ENCODE data around the gene TACC2.
"Not testable (repeated sequence)": the region's sequence is repeated elsewhere in the genome, so short reads cannot be mapped to it uniquely, and the experiment has no call there.

The TACC2 gene

DNA sequence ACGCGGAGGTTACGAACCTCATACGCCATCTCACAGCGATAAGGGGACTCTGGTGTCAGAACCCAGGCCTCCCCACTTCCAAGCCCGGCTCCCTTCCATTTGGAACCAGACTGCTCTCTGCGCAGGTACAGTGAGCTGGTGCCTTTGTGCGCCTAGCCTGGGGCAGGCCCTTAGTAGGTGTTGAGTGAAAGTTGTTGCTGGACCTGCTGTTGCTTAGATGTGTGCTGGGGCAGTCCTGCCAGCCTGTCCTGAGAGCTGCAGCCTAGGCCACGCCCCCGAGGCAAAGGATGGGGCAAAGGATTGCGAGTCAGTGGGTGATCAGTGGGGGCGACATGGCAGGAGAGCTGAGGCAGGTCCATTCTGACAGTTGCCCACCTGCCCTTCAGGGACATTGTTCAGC is 209.7 kb downstream of the TACC2 start:
- no peak for DNase-seq

DNA sequence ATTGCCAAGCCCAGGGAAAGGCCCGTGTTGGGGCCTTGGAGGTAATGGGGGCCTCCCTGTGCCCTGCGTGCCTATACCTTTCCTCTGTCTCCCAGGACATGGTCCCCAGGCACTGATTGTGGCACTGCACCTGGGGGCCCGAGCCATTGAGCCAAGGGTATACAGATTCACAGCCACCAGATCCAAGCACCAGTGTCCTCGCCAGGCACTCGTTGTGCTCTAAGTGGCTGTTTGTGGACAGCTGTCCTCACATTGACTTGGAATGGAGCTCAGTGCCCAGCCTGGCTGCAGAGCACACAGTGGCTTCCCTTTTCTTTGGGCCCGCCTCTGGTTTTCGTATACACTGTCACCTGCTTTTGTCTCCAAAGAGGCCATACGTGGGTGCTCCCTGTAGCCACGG is 210.1 kb downstream of the TACC2 start:
- no peak for DNase-seq

DNA sequence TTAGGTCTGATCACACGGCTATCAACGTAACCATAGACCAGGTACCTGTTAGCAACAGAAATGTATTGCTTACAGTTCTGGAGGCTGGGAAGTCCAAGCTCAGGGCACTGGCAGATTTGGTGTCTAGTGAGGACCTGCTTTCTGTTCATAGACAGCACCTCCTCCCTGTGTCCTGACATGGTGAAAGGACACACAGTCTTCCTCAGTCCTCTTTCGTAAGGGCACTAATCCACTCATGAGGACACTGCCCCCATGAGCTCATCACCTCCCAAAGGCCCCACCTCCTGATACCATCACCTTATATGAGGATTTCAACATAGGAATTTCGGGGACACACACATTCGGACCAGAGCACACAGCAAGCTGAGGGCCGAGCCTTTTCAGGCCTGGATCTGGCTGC is 210.7 kb downstream of the TACC2 start:
- no peak for DNase-seq

DNA sequence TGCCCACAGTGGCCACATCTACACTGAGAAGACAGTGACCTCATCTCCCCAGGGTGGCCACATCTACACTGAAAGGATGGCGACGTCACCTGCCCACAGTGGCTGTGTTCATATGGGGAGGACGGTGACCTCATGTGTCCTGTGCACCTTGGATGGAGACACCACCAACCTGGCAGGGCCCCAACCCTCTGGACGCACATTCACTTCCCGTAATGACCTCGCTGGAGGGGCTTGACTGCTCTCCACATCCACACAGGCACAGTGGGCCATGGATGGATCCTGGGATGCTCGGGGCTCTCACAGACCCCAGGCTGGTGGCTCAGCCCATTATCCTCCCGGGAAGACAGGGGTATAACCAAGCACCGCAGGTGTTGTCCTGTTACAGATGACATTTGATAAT is 212.4 kb downstream of the TACC2 start:
- no peak for DNase-seq

DNA sequence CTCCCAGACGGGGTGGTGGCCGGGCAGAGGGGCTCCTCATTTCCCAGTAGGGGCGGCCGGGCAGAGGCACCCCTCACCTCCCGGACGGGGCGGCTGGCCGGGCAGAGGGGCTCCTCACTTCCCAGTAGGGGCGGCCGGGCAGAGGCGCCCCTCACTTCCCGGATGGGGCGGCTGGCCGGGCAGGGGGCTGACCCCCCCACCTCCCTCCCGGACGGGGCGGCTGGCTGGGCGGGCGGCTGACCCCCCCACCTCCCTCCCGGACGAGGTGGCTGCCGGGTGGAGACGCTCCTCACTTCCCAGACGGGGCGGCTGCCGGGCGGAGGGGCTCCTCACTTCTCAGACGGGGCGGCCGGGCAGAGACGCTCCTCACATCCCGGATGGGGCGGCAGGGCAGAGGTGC is 214.2 kb downstream of the TACC2 start:
- not testable (repeated sequence) for DNase-seq

DNA sequence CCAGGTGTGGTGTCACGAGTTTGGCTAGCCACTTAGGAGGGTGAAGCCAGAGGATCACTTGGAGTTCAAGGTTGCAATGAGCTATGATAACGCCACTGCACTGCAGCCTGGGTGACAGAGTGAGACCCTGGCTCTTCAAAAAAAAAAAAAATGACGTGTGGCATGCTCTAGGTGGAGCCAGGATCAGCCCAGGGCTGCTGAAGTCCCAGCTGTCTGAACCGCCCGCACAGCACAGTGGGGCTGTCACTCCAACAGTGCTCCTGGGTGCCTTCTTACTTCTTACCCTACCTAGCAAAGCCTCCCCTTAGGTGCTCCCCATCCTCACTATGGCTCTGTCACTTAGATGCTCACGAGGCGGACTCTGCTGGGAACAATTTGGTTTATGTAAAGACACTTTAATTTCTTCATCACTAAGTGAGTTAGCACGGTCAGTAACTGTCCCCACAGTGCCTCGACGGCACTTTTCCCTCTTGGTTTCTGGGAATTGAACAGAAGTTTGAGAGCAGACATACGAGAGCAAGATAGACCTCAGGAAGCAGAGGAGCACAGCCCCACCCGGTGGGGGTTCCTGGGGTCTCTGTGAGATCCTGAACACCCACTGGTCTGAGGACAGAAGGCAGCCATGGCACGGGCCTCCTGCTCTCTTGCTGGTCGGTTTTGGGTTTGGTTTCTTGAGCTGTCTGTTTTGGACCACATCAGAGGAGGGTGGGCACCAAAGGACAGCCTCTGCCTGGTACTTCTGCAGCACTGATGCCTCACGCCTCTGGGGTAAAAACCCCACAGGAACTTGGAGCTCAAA is 215.9 kb downstream of the TACC2 start:
- DNase-seq = no peak

DNA sequence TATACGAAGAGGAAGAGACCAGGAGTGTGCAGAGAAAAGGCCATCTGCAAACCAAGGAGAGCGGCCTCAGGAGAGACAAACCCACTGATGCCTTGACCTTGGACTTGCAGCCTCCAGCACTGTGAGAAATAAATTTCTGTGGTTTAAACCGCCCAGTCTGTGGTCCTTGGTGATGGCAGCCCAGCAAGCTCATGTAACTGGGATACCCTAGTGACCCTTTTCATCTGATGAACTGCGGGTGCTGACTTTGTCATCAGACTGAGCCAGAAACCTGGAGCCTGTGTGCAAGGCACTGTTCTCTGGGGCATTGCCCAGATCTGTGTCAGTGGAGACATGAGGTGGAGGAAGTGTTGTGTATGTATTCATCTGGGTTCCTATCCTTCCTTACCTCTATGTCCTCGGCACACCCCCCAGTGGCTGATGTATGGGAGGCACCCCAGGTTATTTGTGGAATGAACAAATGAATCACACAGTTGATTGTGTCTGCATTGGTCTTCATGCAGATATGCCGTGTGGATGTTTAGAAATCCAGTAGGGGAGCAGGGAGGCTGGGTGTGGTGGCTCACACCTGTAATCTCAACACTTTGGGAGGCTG is 217.6 kb downstream of the TACC2 start:
- no peak for DNase-seq

DNA sequence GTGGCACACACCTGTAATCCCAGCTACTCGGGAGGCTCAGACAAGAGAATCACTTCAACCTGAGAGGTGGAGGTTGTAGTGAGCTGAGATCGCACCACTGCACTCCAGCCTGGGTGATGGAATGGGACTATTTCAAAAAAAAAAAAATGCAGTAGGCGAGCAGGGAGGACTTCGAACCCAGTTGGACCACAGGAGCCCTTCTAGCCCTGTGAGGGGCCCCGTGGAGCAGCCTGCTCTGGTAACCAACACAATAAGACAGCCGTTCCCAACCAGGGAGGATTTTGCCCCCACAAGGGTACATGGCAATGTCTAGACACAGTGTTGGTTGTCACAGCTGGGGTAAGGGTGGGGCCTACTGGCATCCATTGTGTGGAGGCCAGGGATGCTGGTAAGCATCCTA is 218.2 kb downstream of the TACC2 start:
- no peak for DNase-seq

DNA sequence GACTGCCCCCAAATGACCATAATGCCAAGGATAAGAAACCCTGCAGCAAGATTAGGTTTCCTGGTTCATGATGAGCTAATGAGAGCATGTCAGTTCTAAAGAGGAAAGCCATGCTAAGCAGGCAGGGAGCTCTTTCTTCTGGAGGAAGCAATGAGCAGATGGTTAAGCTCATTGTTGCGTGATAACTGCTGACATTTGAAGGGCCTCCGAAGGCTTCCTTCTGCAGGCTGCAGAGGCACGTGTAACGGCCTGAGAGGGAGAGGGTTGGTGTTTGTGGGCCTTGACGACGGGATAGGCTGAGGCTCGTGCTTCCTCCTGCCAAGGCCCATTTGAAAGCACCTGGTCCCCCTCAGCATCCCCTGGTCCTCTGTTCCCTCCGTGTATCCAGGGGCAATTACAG is 218.6 kb downstream of the TACC2 start:
- DNase-seq = no peak

DNA sequence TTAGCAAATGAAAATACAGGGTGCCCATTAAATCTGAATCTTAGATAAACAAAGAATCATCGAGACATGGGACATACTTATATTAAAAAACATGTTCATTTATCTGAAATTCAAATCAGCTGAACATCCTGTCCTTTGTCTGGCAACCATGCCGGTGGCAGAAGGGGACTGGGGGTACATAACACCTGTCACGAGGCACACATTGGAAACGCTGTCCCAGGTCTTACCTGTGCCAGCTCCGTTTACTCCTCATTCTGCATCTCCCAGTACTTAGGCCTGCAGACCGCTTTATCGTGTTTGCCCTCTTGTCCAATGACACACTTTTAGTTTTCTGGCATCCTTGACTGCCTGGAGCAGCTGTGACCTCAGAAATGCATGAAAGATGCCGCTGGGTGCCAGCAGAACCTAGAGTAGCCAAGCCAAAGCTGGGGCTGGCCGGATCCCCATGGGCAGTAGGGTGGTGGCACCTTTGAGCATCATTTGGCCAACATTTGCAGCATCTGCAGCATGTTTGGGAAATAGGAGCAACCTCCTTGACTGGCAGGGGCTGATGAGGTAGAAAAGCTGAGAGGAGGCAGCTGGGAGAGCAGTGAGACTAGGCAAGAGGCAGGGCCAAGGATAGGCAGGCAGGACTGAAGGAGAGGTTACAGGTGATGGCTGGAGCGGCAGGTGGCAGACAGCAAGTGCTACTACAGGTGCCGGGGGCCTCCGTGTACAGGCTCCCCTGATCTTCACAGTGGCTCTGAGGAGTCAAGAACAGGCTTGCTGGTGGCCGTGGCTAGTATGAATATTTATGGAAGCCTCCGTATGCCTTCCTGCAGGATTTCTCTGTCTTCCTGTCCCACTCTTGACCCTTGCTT is 219.8 kb downstream of the TACC2 start:
- DNase-seq = no peak

DNA sequence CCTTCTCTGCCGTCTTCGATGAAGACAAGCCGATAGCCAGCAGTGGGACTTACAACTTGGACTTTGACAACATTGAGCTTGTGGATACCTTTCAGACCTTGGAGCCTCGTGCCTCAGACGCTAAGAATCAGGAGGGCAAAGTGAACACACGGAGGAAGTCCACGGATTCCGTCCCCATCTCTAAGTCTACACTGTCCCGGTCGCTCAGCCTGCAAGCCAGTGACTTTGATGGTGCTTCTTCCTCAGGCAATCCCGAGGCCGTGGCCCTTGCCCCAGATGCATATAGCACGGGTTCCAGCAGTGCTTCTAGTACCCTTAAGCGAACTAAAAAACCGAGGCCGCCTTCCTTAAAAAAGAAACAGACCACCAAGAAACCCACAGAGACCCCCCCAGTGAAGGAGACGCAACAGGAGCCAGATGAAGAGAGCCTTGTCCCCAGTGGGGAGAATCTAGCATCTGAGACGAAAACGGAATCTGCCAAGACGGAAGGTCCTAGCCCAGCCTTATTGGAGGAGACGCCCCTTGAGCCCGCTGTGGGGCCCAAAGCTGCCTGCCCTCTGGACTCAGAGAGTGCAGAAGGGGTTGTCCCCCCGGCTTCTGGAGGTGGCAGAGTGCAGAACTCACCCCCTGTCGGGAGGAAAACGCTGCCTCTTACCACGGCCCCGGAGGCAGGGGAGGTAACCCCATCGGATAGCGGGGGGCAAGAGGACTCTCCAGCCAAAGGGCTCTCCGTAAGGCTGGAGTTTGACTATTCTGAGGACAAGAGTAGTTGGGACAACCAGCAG is 221.7 kb downstream of the TACC2 start:
- DNase-seq = no peak

DNA sequence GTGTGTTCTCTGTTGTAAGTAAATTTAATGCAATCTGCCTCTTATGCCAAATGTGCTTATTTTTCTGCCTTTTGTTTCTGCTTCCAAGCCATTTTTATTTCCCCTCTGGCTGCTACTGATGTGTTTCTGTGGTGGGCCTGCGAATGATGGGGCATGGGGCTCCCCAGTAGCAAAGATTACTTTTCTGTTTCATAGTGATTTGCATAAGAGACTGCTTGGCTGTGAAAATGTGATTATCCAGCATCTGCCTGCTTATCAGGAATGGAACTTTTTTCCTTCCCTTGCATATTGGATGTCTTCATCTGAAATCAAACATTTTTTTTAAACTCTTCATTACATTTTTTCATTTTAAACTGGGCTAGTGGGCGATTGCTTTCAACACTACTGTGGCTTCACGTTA is 224.4 kb downstream of the TACC2 start:
- DNase-seq = no peak

DNA sequence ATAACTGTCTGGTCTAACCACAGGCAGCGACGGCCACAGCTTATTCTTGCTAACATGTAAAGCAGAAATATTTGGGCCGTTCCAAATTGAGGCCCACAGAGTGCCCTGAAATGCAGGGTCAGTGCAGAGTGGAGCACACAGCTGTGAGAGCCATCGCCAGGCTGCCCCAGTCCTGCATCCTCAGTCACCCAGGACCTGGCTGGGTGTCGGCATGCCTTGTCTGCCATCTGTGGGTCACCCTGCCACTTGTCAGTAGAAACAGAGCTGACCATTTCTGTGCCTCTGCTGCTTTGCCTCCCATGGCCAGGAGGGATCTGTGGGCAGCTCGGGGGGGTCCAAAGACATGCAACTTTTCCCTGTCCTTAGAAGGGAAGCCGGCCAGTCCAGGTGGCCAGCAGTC is 224.8 kb downstream of the TACC2 start:
- DNase-seq = no peak

DNA sequence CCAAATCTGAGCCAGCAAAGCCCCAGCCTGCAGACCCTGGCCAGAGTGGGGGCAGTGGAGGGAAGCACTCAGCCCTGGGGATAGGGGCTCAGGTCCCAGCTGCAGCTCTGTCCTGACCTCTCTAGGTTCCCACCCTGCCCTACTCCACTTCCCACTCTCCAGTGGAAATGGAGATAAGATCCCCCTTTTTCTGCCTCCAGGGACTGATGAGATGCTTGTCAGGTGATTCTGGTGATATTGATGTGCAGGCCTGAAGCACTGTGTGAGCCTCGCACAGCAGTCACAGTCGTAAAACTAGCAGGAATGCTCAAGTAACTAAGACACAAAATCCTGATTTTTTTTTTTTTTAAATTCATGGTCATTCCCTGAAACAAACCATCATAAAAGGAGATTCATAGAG is 227.1 kb downstream of the TACC2 start:
- no peak for DNase-seq

DNA sequence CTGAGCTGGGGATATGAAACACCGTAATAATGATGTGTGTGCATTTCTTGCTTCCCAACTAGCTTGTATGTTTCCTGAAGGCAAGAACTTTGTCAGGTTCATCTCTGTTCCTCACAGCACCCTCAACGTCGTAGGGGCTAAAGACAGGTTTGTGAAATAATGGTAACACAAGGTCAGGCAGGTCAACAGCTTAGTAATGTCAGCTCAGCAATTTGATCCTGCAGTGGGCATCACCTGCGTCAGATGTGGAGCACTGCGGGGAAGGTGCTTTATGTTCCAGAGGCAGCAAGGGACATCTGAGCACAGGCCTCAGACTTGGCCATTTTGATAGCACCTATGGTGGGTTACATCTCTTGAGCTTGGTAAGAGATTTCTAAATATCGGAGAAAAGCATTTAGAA is 230.4 kb downstream of the TACC2 start:
- no peak for DNase-seq

DNA sequence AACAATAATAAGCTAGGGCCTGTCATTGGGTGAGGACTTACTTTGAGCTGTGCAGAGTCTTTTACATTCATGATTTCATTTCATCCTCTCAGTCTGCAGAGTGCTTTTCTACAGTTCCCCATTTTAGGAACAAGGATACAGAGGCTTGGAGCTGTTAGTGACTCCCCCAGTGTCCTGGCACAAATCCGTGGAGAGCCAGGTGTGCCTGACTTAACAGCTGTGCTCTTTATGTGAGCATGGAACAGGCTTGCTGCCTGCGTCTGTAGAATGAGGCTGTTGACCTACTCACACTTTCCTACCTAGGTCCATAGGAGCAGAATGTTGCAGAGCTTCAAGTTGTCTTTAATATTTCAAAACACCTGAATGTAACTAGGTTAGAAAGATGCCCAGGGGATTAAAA is 231.8 kb downstream of the TACC2 start:
- no peak for DNase-seq

DNA sequence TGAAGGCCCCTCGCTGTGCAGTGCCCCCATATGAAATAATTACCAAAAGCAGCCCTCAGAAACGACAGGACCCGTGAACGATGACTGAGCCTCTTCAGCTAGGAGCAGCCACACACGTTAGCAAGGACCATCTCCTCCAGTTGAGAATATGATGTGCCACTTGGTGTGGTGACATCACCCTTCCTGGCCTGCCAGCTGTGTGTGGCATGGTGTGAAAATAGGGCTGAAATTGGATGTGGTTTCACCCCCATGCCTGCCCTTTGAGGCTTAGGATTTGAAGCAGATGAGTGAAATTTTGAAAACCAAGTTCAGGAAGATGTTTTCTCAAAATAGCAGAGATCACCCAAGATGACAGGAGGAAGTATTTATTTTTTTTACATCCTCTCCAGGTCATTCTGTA is 233.0 kb downstream of the TACC2 start:
- no peak for DNase-seq

DNA sequence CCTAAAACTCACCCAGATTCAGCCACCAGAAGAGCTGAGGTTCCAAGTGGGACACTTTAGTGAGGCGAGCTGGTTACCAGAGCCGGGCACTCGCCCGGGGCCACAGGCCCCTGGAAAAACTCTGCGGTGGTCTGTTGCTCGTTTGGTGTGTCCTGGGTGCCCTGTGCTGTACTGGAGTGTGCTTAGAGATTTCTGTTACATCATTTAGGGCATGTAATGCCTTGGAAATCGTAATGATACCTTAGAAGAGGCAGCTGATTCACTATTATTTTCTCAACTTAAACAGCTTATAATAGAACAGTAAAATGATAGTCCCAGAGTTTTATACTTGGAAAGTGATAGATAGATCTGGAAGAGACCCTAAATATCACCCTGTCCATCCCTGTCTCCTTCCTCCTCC is 233.7 kb downstream of the TACC2 start:
- DNase-seq = no peak

DNA sequence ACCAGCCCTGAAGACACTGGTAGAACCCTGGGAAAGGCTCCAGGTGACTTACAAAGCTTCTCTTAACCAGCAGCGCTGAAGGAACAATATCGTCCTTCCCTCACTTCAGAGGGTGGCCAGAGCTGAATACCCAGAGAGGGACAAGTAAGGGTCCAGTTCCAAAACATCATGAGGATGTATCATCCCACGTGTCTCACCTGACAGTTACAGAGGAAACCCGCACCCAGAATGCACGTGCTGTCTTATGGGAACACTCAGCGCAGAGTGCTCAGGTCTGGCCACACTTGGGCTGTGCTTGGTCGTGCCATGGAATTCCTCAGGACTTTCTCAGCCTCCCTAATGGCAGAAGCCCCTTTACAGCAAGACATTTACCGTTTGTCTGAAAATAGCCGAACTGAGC is 235.2 kb downstream of the TACC2 start:
- DNase-seq = no peak

DNA sequence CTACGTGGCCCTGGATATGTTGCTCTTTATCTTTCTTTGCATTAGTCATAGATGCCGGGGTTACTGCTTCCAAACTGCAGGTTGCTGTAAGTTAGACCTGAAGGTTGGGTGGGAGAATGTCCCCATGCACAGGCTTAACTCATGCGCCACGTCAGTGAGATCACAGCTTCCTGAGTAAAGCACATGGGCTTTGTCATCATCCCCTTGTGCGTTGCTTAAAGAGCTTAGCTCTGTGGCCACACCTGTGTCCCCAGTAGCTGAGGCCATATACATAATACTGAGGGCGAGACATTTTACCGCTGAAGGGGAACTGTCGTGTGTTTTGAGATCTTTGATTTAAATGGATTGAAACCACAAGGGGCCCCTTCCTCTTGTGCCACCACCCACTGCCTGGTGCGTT is 236.4 kb downstream of the TACC2 start:
- DNase-seq = no peak

DNA sequence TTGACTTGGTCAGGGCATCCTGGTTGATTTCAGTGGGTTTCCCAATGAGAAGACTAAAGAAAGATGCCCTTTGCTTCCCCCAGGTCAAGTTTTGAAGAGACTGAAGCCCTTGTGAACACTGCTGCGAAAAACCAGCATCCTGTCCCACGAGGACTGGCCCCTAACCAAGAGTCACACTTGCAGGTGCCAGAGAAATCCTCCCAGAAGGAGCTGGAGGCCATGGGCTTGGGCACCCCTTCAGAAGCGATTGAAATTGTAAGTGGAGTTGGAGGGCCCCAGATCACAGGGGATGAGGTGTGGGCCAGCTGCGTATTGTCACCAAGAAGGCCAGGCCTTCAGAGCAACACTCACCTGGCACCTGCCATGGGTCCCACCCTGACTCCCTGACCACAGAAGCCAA is 238.8 kb downstream of the TACC2 start:
- DNase-seq = no peak

DNA sequence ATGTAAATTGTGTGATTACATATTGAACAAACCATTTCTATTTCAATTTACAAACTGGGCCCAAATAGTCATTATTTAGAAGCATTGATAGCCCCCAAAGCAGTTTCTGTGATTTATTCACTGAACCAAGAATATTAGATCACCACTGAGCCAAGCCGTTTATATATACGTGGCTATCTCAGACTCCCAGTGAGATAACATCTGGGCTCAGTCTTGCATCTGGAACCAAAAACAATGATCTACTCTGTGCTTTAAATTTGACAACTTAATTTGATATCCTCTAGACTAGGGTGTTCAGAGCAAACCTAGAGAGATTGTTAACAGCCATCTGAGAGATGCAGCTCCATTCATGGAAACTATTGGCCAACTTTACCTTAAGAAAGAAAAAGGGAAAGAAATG is 240.7 kb downstream of the TACC2 start:
- DNase-seq = no peak

DNA sequence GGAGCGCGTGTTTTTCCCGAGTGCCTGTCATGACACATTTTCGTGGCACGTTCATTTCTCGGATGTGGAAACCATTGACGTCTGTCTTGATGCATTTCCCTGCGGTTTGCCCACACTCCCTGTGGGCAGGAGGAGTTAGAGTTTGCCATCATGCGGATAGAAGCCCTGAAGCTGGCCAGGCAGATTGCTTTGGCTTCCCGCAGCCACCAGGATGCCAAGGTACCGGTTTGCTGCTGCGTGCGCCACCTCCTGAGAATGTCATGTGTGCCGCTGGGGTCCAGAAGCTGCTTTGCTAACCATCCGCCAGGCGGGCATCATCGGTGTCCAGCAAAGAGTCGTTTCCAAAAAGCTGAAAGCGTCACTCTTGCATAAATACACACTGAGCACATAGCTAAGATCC is 241.3 kb downstream of the TACC2 start:
- no peak for DNase-seq

Data from activated CD4-positive, alpha-beta T cell treated with anti-CD3 and anti-CD28 coated beads for 1 hour (primary cell).